Measurements from ENCODE around the gene KLHL3.
A peak's percentile ranks its signal among the peaks of the same experiment; 100 is the strongest.

The KLHL3 gene

DNA sequence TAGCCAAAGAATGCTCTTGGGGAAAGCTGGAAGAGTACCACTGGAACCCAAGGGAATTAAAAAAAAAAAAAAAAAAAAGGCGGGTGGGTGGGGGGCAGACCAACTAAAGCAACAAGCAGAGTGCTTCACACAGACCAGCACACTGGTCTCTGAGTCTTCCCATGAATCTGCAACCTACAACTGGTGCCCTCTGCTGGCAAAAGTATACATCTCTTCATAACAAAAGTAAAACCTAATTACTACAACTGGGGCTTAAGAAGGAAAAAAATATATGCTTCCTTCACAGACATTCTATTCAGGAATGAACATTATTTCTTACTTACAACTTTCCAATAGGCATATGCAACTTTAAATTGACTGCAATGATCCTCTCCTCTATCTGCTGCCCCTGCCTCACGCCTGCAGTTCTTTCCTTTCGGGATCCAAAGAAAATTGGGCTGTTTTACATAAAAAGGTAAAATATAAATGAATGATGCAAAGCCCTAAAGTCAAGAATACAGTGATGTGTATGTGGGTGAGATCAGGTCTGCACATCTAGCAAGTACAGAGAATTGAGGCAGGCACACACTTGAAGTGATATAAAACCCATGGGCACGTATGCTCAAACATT is 7.2 kb upstream of the KLHL3 start:
- peak; percentile 65 for DNase-seq

GRCh38 chr5:137741718-137742117 is 5.8 kb upstream of the KLHL3 start:
- peak; percentile 61 for DNase-seq

GRCh38 chr5:137739737-137740136 is 3.8 kb upstream of the KLHL3 start:
- no peak for DNase-seq

GRCh38 chr5:137738947-137739346 is 3.1 kb upstream of the KLHL3 start:
- no peak for DNase-seq

DNA sequence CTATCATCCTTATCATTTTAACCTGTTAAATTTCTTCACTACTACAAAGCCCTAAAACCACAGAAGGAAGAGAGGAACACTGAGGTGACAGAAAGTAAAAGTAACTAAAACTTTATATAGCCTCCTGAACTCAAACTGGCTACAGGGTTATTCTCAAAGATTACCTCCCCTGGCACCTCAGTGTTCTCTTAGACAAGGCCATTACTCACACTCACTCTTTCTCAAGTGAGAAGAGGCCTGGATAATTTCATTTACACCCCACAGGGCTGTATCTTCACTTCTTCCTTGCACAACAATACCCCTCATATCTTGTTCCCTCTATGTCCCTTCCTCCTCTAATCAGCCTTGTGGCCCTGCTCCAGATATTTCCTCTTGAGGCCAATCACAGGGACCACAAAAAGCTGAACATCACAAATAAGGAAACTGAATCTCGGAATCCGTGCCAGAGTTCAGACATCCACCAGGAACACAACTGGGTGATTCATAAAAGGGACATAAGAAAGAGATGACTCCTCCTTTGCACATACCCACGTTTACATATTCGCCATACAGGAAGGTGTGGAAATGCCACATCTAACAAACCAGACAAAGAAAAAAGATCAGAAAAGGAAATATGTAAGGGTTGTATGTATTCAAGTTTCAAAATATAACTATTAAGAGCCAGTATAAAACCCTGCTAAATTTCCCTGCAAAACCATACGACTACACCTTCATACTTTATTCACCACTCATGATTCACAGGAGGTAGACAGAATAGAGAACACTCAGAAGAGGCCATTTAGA is 1.7 kb upstream of the KLHL3 start:
- DNase-seq: no peak

DNA sequence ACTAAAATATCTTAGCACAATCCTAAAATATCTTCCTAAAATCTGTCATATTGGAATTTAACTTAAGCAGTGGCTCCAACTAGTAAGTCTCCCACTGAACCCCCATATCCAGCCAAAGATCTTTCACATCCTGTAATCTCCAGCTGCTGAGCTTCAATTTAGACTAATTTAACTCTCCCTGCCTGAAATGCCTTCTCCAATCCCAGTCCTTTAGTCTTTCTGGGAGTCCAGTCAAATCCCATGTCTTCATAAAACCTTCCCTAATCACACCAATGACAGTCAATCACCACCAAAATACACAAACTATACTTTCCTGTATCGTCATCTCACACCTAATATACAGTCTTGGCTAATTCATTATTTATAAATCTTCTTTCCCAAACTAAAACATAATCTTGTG is 607 bp upstream of the KLHL3 start:
- no peak for DNase-seq

- peak; percentile 48 for DNase-seq
These were observed 831 bp downstream of the KLHL3 start for GRCh38 chr5:137734962-137735554.

DNA sequence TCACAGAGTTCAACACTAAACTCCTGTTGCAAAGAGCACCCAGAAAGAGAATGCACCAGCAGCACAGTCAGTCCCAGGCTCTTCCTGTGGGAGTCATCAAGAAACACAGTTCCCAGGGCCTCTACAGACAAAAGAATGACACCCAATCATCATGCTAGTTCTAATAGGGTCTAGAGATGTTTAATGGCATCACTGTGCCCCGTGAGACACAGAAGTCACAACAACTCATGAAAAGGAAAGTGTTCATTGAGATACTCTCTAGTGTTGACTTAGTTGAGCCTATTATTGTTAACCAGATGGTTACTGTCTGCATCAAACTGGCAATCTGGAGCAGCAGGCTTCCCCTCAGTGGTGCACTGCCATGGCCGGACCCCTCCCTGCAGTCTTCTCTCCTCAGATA is 1.6 kb downstream of the KLHL3 start:
- no peak for DNase-seq

DNA sequence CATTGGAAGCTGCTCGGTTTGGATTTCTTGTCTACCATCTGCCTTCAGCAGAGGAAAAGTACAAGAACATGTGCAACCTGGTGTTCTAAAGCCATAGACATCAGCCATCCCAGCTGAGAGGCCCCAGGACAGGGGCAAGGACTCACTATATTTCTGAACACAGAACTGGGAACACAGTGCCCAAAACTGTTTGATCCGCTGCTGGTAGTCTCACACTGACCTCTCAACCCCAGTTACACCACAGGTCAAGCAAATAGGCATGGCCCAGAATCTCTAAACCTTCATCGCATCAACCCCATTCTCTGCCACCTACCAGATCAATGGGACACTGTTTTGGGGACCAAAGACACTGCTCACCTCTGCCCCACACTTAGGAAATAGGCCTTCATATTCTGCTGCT is 2.0 kb downstream of the KLHL3 start:
- no peak for DNase-seq

DNA sequence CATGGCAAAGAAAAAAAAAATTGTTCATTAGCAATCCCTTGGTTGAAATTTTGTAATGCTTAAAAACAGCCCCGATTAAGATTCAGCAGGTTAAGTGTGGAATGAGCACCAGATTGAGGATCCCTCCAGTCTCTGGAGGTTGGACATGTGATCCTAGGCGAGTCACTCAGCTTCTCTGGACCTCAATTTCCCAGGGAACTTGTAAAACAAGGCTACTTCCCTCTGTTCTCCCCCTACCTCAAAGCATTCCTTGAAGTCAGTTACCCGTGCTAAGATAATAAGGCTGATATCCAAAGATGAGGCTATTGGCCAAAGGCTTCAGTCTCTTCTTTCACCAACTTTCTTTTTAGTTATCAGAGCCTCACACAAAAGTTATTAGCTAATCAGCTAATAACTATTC is 2.9 kb downstream of the KLHL3 start:
- no peak for DNase-seq

DNA sequence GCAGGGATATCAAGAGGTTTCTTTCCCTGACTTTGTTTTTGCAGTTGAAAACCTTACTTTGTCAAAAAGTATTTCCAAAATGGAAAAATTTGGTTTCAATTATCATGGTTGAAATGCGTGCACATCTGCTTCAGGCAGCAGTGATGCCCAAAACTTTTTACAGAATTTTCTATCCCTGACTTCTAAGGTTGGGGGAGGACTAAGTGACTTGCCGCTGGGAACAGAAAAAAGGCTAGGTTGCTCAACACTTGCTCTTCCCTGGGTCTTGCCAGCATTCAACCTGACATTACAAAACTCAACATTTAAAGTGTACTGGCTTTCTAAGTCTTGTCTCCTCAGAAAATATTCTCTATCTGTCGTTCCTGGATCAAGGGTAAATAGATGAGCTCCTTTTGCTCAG is 4.7 kb downstream of the KLHL3 start:
- DNase-seq: no peak

DNA sequence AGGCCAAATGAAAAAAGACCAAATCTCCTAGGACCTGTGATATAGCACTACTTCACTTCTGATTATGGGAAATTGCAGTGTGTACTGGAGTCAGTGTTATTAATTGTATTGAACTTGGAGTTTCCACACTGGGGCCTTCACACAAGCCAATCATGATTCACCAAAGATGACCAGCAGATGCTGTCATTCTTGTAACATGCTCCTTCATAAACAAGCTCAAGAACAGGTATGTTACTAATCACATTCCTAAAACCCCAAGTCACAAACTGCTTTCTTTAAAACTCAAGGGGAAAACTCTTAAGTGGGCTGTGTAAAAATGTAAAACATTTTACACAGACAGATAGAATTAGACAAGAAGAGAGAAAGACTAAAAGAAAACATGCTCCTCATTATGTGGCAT is 5.6 kb downstream of the KLHL3 start:
- DNase-seq: no peak

DNA sequence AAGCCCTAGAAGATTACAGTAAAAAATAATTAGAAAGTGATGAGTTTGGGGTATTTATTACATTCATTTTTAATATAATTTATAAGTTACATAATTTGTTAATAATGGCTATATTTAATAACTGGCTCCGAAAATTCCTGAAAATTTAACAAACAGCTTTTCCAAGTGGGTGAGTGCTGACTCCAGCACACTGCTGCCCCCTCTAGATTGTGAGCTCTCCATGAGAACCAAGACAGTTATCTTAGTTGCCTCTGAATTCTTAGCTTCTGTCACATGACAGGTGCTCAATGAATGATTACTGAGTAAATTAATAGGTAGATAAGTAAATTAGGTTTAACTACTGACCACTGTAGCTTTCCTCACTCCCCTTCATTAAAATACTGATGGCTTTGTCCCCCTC is 7.8 kb downstream of the KLHL3 start:
- DNase-seq: no peak

DNA sequence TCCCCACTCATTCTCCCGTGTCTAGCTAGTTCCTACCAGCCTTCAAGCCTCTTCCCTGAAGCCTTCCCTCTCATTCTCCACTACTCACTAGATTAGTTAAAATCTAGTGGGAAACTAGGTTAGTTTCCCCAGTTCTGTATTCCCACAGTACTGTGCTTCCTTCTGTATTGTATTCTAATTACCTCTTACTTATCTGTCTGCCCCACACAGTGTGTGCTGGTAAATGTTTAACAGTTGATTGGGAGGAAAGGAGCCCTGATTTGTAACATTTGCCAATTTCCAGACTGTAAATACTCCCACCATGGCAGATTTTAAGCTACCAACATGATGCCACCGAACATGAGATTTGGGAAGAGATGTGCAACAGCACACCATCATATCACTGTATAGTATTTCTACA is 8.3 kb downstream of the KLHL3 start:
- no peak for DNase-seq

GRCh38 chr5:137724251-137724650 is 11.6 kb downstream of the KLHL3 start:
- DNase-seq: no peak

DNA sequence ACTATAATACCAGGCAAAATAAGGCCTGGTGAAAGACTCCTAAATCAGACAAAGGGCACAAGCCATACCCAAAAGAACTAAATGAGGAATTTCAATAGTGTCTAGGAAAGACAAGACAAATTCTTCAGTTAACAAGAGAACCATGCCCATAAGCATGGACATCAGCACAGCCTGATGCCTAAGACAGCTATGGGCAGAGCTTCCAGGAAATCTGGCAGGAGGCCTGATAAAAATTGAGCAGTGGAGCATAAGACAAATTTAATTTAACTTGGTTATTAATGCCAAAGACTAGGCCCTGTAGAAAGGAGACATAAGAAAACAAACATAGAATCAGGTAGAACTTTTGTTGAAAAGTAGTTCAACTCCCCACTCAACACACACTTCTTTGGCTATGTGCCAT is 17.3 kb downstream of the KLHL3 start:
- DNase-seq: no peak

GRCh38 chr5:137716337-137716736 is 19.6 kb downstream of the KLHL3 start:
- no peak for DNase-seq

GRCh38 chr5:137715456-137715855 is 20.4 kb downstream of the KLHL3 start:
- no peak for DNase-seq

DNA sequence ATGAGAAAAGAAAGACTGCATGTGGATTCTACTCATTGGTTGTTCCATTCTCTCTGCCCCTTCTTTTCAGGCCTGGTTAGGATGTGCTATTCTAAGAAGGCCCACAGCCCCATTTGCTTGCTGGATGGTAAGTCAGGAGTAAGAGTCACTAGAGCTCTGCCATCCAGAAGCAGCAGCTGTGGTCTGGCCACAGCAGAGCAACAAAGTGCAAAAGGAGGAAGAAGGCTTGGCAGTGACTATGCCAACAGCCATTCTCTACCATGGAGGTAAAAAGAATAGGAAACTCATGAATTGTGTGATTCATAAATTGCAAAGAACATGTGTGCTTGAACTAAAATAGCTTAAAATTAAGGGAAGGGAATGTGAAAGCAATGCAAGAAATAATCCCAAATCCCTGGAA is 20.9 kb downstream of the KLHL3 start:
- DNase-seq: no peak

- no peak for DNase-seq
These were observed 21.4 kb downstream of the KLHL3 start for GRCh38 chr5:137714494-137714893.

- no peak for DNase-seq
These were observed 23.7 kb downstream of the KLHL3 start for GRCh38 chr5:137712139-137712667.

GRCh38 chr5:137710086-137710485 is 25.8 kb downstream of the KLHL3 start:
- no peak for DNase-seq

DNA sequence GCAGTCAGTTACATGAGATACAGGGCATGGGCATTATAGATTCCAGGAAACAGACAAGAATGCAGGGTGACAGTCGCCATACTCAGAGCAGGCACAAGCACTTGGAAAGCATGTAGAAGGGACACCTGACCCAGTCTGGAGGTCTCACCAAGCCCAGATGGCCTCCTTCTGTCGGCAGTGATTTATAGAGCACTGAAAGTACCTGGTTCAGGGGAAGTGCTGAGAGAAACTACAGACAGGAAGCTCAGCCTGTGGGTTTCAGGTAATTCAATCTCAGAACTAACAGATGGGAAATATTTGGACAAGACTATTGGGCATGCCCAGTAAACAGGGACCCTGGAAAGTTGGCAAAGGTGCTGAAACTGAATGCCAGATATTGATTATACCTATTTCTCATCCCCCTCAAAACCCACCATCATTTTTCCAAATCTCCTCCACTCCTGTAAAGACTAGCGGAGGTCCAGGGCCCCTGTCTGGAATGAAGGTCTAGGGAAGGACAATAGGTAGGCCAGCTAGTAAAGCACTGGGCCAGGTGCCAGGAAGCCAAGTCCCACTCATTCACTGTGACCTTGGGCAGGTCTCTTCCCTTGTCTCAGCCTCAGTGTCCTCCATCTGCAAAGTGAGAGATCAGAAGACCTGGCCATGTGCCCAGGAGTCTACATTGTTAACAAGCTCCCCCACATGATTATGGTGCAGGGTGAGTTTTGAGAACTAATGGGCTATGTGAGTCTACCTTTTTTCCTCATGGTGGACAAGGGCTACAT is 26.9 kb downstream of the KLHL3 start:
- DNase-seq: no peak

DNA sequence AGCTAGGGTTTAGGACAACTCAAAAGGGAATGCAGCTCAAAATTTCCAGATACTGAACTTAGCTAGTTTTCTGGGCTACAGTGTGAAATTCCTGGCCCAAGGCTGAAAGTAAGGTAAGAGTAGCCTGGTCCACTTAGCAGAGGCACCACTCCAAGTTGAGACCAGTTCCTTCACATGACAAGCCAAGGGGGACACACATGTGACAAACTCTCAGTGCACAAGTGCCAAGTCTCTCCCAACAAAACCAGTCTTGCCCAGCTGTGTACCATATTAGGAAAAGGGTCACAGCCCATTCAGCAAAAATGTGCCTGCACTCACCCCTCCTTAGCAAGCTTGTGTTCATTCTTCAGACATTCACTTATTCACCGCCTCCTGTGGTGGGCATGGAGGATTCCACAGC is 27.8 kb downstream of the KLHL3 start:
- DNase-seq: no peak
